HT-29 (cell line): ENCODE measurements around the gene CPNE1. TPM values are rescaled to one million over a fixed set of nuclear protein-coding genes. Genes with fewer than 3 reads are reported as not detected.
A peak's percentile ranks its signal among the peaks of the same experiment; 100 is the strongest.
"Not testable (repeated sequence)": the region's sequence is repeated elsewhere in the genome, so short reads cannot be mapped to it uniquely, and the experiment has no call there.

Experiments
- DNase-seq: peaks from one replicate; pipeline ENCODE4 v3.0.0-alpha.2; 2015; ENCODE audit warnings: low spot score
- total RNA-seq: library from RNA; depleted of rRNA; stranded (reverse); fragments of >200 nt; shearing (Covaris generic); gene quantifications from 2 replicates; pipeline ENCODE4 v1.2.3, GENCODE V29; 2014

Gene CPNE1
- total RNA-seq, 1 experiment from 2014 or later = 417 TPM

DNA sequence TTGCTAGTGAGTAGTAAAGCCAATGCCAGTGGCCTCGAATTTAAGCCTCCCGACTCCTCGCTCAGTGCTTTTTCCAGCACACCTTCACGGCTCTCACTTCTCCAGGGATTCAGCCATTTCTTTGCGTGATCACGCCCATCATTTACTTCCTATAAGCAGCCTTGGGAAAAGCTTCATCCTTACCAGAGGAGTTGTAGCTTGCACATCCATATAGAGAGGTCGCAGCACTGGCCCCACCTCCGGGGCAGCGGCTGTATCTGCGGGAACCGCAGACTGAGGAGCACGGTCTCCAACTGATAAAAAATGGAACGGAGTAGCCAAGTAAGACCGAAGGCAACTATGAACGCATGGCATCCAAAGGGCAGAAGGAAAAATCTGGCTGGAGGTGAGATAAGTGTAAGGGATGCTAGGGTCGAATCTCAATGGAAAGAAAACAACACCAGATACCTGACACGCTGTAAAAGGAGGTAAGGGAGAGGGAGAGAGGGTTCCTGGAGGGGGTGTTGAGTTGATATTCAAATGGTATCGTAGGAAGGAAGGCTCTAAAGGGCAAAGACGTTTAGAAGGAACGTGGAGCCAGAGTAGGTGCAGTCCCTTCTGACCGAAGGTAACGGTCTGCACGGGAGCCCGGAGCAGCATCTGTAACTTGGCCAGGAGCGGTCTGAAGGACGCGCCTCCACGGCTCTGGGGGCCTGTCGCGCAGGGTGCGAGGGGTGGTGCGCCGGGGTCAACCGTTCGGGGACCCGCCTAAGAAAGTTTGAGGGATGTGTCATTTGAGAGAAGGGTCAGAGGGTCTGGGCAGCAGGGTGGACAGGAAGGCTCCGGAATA is 33.8 kb upstream of the CPNE1 start:
- DNase-seq = peak; percentile 54

DNA sequence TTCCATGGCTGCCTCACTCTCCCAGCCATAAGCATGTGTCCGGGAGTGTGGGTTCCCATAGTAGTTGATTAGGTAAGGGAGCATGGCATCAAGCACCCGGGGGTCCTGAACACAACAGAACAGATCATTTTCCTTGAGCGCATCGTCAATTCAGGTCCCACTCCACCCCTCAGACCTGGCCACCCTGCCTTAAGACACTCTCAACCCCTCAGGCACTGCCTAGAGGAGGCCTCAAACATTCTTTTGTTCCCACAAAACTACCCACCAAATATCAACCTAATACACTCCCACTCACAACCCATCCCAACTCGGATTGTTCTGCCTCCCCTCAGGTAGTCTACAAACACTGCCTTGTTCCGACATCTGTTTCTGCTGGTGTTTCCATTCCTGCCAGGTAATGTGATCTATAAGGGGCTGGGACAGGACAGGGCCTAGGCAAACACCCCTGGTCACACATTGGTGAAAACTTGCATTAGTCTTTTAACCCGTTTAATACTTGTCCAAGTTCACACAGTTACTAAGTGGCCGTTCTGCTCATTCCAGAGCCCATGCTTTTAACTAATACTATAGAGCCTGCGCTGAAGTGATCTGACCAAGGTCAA is 33.1 kb upstream of the CPNE1 start:
- DNase-seq = no peak

DNA sequence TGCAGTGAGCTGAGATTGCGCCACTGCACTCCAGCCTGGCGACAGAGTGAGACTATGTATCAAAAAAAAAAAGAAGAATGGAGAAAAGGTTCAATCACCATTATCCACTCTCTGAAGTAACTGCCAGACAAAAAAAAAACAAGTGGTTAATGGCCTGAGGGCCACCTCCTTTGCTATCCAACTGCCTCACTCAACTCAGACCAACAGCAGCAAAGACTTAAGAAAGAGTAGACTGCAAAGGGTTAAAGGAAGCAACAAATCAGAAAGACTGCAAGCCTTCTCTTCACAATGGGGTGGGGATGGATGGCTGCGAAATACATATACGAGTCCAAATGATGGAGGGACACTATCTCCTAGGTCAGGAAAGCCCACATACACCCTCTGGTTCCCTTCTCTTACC is 31.3 kb upstream of the CPNE1 start:
- DNase-seq = no peak

- DNase-seq = no peak
Observed at GRCh38 chr20:35695245-35695749, 30.6 kb upstream of the CPNE1 start.

GRCh38 chr20:35690265-35690664 is 25.6 kb upstream of the CPNE1 start:
- DNase-seq = no peak

- not testable (repeated sequence) for DNase-seq
Observed at GRCh38 chr20:35686872-35687271, 22.2 kb upstream of the CPNE1 start.

DNA sequence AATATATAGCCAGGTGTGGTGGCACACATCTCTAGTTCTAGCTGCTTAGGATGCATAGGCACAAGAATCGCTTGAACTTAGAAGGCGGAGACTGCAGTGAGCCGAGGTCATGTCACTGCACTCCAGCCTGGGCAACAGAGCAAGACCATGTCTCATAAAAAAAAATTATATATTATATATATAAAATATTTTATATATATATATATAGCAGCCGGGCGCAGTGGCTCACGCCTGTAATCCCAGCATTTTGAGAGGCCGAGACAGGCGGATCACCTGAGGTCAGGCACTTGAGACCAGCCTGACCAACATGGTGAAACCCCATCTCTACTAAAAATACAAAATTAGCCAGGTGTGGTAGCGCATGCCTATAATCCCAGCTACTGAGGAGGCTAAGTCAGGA is 20.7 kb upstream of the CPNE1 start:
- not testable (repeated sequence) for DNase-seq

- DNase-seq = no peak
Observed at GRCh38 chr20:35681960-35682359, 17.3 kb upstream of the CPNE1 start.

DNA sequence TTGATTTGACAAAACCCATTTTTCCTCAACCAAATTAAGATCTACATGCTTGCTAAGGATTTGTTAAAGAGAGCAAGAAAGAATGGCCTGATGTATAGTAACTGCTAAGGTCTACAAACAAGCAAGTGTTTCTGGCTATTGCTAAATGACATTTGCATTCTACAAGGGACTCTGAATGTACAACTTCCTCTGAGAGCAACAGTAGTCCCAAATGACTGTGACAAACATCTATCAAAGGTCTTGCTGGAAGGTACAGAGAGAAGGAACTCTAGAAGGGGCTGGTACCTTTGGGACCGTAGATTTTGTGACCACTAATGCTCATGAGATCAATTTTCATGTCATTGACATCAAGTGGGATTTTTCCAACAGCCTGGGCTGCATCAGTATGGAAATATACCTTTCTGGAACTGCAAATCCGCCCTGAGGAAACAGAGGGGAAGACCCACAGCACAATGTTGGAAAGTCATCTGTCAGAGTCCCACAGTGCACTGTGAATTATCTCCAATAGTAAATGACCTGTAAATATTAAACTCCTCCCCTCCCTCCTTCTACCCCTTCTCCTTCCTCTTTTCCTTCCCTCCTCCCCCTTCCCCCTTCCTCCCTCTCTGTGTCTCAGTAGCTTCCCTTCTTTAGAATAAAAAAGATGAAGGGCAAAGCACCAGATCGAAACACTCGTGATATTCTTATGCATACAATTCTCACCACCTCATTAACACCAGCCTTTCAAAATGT is 15.9 kb upstream of the CPNE1 start:
- DNase-seq = no peak

DNA sequence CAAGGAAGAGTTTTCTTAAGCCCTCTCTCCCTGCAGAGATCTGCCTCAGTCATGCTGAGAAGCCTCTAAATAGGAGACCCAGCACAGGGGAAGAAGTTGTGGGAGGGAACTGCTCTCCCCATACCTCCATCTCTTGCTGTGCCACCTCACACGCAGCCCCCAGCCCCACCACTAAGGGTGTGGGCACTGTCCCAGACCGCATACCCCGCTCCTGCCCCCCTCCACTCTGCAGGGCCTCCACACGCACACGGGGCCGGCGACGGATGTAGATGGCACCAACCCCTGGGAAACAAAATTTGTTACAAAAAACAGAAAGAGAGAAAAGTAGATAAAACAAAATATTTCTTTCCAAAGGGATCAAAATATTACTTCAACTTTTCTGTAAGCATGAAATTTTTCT is 10.2 kb upstream of the CPNE1 start:
- no peak for DNase-seq

GRCh38 chr20:35673884-35674283 is 9.2 kb upstream of the CPNE1 start:
- no peak for DNase-seq

- DNase-seq = no peak
Observed at GRCh38 chr20:35669681-35670080, 5.0 kb upstream of the CPNE1 start.

GRCh38 chr20:35669221-35669620 is 4.5 kb upstream of the CPNE1 start:
- no peak for DNase-seq

DNA sequence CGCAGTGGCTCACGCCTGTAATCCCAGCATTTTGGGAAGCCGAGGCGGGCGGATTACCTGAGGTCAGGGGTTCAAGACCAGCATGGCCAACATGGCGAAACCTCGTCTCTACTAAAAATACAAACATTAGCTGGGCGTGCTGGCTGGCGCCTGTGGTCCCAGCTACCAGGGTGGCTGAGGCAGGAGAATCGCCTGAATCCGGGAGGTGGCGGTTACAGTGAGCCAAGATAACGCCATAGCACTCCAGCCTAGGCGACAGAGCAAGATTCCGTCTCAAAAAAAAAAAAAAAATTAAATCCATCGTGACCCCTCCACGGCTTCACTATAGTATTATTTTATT is 1.2 kb upstream of the CPNE1 start:
- DNase-seq = no peak

DNA sequence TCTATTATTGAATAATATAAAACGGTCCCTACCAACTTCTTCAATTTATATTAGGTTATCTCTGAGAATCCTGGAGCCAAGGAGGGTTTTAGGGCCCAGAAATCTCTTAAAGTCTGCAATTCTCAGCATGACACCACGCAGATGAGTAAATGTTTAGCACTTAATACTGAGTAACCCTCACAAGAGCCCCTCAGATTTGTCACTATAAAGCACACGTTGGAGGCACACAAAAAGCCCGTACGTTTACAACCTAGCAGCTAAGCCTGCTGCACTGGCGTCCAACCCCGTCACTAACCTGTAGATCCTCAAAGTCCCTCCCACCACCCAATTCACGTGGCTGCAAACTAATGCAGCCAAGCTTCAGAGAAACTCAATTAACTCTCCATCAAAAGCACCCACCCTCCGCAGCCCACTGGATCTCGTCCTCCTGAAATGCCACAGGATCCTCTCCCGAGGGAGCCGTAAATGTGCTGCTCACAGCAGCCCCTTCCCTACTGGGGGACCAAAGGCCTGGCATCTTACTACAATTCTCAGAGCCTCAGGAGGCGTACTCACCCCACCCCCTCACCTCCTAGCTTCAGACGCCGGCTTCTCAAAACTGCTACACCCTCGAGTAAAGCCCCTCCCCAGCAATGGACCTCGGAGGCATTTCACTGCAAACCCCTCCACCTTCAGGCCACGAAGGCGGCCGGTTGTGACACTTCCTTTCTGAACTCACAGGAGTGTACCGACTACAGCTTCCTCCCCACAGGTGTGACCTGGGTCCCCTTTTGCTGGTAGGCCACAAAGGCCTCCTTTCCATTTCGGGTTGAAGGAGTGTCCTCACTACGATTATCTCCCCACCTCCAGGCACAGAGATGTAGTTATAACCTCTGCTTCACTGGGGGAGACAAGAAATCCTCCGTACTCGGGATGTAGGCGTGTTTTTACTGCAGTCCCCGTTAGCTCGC is 909 bp downstream of the CPNE1 start:
- peak; percentile 79 for DNase-seq

DNA sequence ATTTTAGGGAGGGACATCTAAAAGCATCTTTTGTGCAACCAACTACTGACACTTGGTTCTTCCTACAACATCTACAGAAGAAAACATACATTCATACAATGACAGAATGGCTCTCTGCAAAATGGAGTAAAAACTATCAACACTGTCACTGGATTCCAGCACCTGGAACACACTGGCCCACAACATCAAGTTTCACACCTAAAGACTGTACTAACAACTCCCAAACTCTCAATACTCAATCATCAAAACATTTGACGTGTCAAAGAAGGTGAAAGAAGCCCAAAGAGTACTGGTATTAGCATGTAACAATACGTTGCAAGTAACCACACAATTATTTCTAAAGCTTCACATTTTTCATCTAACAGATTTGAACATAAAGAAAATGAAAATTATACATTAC is 2.1 kb downstream of the CPNE1 start:
- no peak for DNase-seq

DNA sequence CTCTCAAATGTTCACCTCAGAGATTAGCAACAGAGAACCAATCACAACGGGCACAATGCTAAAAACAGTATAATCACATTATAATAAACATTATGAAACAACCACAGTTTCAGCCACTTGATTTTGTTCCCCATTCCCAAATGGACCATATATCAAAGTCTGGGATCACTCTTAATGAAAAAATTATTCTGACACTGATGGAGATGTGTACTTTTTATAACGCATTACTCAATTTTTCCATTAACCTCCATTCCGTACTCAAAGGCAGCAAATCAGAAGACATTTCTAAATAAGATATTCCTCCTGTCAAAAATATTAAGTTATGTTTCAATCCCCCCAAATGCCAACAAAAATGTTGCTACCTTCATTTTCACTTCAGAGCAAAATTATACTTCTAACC is 2.8 kb downstream of the CPNE1 start:
- no peak for DNase-seq

DNA sequence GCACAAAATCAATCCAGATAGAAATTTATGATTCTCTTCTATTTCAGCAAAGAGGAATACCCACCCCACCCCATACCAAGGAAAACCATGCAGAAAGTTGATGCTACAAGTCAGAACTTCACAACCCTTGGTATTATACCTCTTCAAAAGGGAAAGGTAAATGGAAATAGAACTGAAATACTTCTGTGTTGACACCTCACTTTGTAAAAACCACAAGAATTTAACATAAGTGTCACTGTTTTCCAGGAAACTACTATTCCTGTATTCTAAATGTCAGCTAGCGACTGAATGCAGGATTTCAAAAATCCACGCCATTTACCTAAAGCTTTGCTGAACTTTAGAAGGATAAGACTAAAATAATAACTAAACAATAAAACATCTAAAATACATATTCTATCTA is 3.6 kb downstream of the CPNE1 start:
- DNase-seq = no peak

DNA sequence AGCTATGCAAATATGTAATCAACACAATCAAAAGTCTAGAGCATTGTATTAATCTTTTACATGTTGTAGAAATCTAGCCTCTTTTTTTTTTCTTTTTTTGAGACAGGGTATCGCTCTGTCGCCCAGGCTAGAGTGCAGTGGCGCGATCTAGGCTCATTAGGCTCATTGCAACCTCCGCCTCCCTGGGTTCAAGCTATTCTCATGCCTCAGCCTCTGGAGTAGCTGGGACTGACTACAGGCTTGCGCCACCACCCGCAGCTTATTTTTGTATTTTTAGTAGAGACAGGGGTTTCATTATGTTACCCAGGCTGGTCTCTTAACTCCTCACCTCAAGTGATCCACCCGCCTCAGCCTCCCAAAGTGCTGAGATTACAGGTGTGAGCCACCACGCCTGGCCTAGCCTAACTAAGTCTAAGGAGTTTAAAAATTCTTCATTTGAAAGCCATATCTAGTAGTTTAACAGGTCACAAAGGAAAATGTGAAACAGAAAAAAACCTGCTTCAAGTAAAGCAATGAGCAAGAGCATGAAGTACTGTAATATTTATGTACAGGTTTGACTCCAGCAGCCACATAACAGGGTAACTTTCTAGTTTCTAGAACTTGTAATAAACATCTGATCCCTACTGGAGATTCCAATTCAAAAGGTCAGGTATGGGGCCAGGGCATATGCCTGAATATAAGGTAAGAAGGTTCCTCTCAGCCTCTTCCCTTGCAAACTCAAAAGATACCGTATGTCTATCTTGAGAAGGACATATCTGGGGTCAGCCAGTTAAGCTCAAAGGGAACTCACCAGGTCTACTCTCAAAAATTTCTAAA is 4.4 kb downstream of the CPNE1 start:
- no peak for DNase-seq

GRCh38 chr20:35657271-35657670 is 7.4 kb downstream of the CPNE1 start:
- DNase-seq = no peak

DNA sequence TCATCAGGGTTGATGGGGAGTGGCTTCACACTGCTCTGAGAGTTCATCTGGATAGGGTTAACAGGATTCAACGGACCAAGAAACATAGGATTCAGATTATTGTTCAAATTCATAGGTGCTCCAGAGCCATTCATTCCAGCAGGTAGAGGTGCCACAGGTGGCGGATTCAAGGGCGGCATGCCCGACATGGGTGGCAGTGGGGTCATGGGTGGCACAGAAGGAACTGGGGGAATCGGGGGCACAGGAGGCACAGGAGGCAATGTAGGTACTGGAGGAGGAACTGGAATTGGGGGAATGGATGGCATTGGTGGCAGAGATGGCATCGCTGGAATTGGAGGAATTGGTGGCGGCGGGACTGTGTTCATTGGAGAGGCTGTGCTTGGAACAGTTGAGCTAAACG is 10.3 kb downstream of the CPNE1 start:
- no peak for DNase-seq
